Measurements from ENCODE around the gene PTOV1.

Gene PTOV1

DNA sequence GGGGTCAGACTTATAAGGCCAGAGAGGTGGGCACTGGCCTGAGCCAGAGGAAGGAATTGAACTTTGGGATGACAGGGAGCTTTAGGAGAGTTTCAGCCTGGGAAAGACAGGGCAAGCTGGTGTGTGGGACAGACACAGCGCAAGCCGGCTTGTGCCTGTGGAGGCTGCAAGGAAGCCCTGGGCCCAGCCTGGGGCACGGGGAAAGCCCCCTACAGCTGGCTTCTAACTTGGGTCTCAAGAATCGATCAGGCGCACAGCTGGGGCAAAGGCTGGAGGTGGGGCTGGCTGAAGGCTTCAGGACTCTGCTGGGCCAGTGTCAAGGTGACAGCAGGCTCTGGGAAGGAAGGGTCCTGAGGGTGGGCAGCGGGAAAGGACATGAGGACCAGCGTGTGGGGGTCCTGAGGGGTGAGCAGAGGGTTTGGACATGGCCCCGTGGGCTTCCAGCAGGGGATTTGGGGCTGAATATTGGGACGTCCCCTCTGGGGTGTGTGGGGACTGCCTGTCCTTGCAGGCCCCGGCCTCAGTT, 3.0 kb downstream of the PTOV1 start:
- Histone ChIP-seq H3K4me3 (ENCODE audit: low read length) (no peak overlapping the region), H2AFZ (ENCODE audit: low read depth, low read length) (no peak overlapping the region), H3K9me3 (ENCODE audit: low read length) (peaks cover 3% of the 10 kb centered on the region), H3K36me3 (ENCODE audit: insufficient read depth, low read length) (peaks cover 61% of the 10 kb centered on the region), H3K27me3 (ENCODE audit: insufficient read depth, low read length) (no peaks in the 10 kb centered on the region), H3K4me1 (ENCODE audit: insufficient read depth, low read length) (peaks cover 18% of the 10 kb centered on the region)

DNA sequence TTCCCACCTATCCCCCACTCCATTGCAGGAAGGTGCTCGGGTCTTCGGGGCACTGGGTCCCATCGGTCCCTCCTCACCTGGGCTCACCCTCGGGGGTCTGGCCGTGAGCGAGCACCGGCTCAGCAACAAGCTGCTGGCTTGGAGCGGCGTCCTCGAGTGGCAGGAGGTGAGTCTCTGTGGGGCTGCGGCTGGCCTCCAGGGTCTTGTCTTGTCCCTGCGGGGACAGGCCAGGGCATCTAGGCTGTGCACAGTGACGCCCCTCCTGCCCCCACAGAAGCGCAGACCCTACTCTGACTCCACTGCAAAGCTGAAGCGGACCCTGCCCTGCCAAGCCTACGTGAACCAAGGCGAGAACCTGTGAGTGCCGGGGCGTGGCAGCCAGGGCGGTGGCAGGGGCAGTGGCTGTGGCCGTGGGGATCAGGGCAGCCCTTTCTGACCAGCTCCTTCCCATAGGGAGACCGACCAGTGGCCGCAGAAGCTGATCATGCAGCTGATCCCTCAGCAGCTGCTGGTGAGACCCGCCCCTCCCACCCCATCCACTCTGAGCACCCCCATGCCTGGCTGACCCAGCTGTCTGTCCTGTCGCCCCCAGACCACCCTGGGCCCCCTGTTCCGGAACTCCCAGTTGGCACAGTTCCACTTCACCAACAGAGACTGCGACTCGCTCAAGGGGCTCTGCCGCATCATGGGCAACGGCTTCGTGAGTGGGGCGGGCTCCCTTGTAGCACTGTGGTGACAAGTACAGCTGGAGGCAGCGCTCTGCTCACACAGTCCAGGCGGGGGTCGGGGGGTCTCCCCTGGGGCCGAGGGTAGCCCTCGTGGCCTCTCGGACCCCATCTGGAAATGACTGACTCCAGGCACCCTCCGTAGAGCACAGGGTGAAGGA, 3.7 kb downstream of the PTOV1 start:
- Histone ChIP-seq H3K4me3 (ENCODE audit: low read length) (no peak overlapping the region), H3K27me3 (ENCODE audit: insufficient read depth, low read length) (no peaks in the 10 kb centered on the region), H3K4me1 (ENCODE audit: insufficient read depth, low read length) (peaks cover 18% of the 10 kb centered on the region), H2AFZ (ENCODE audit: low read depth, low read length) (no peak overlapping the region), H3K9me3 (ENCODE audit: low read length) (no peaks in the 10 kb centered on the region), H3K36me3 (ENCODE audit: insufficient read depth, low read length) (peaks cover 59% of the 10 kb centered on the region)

DNA sequence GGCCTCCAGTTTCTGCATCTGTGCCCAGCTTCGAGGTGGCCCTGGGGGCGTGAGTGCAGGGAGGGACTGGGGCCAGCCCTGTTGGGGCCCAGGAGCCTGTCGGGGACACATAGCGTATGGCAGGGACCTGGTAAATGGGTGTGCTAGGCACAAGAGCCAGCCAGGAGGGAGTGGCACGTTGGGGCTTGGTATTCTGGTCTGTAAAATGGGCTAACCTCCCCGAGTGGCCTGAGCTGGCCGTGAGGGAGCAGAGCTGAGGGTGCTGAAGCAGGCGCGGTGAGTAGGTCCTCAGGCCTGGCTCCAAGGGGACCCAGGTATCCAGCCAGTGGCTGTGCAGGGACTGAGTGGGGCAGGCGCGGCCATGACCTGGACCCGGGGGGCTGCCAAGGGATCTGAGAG, 4.3 kb downstream of the PTOV1 start:
- Histone ChIP-seq H3K27me3 (ENCODE audit: insufficient read depth, low read length) (no peaks in the 10 kb centered on the region), H3K4me1 (ENCODE audit: insufficient read depth, low read length) (peaks cover 14% of the 10 kb centered on the region), H3K4me3 (ENCODE audit: low read length) (no peak overlapping the region), H3K9me3 (ENCODE audit: low read length) (no peaks in the 10 kb centered on the region), H2AFZ (ENCODE audit: low read depth, low read length) (no peak overlapping the region), H3K36me3 (ENCODE audit: insufficient read depth, low read length) (peaks cover 66% of the 10 kb centered on the region)

DNA sequence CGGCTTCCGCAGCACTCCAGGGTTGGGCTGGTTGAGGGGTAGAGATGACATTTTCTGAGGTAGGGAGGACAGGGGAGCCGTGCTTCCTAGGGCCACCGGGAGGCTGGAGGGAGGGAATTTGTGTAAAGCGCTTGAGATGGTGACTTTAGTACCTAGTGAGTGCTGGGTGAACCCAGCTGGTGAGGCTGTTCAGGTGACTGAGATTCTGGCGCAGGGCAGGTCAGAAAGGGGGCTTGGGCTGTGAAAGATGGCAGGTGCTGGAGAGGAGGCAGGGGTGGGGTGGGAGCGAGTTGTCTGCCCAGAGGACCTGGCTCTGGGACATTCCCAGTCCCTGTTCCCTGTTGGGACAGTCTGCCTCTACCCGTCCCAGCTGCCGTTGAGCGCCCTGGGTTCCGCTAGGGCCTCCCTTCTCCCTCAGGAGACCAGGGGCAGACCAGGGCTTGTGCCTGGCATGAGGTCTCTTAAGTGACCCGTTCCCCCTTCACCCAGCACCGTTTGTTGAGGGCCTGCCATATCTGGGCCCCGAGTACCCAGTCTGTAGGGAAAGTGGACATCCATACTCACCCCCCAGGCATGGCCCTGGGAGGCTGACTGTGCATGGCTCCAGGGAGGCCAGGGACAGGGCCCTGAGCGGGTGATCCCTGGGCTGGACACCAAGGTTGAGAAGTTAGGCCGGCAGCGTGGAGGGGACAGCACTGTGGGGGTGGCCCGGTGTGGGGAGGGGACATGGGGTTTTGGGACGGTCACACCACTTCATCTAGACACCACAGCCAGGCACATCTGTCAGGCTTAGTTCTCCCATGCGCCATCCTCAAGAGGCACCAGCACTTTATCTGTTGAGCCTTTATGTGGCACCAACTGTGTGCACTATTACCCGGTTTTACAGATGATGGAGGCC, 5.0 kb downstream of the PTOV1 start:
- peaks cover 72% of the 10 kb centered on the region for H3K36me3 ChIP-seq (ENCODE audit: insufficient read depth, low read length)
- H3K4me3 ChIP-seq (ENCODE audit: low read length) = no peak overlapping the region

DNA sequence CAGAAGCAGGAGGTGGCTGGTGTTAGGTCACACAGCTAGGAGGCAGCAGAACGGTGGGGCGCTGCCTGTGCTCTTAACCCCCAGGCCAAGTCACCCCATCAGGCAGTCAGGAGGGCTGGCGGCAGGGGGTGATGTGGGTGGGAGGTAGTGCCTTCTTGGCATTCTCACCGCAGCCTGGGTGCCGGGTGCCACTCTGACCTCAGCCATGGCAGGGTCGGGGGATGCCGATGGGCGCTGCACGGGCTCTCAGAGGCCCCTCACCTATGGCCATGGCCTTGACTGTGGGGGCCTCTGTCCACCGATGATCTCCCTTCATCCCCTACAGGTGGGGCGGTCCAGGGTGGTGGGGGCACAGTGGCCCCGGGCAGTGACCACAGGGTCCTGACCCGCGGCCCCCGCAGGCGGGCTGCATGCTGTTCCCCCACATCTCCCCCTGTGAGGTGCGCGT, 5.6 kb downstream of the PTOV1 start:
- peaks cover 79% of the 10 kb centered on the region for H3K36me3 ChIP-seq (ENCODE audit: insufficient read depth, low read length)
- no peak overlapping the region for H3K4me3 ChIP-seq (ENCODE audit: low read length)
- no peaks in the 10 kb centered on the region for H3K9me3 ChIP-seq (ENCODE audit: low read length)
- H3K4me1 ChIP-seq (ENCODE audit: insufficient read depth, low read length) = peaks cover 13% of the 10 kb centered on the region
- H2AFZ ChIP-seq (ENCODE audit: low read depth, low read length) = no peak overlapping the region
- no peaks in the 10 kb centered on the region for H3K27me3 ChIP-seq (ENCODE audit: insufficient read depth, low read length)

More for the DNA sequence above, 5.0 kb downstream of the PTOV1 start:
- no peaks in the 10 kb centered on the region for H3K27me3 ChIP-seq (ENCODE audit: insufficient read depth, low read length)
- peaks cover 13% of the 10 kb centered on the region for H3K4me1 ChIP-seq (ENCODE audit: insufficient read depth, low read length)
- no peak overlapping the region for H2AFZ ChIP-seq (ENCODE audit: low read depth, low read length)
- H3K9me3 ChIP-seq (ENCODE audit: low read length) = no peaks in the 10 kb centered on the region

DNA sequence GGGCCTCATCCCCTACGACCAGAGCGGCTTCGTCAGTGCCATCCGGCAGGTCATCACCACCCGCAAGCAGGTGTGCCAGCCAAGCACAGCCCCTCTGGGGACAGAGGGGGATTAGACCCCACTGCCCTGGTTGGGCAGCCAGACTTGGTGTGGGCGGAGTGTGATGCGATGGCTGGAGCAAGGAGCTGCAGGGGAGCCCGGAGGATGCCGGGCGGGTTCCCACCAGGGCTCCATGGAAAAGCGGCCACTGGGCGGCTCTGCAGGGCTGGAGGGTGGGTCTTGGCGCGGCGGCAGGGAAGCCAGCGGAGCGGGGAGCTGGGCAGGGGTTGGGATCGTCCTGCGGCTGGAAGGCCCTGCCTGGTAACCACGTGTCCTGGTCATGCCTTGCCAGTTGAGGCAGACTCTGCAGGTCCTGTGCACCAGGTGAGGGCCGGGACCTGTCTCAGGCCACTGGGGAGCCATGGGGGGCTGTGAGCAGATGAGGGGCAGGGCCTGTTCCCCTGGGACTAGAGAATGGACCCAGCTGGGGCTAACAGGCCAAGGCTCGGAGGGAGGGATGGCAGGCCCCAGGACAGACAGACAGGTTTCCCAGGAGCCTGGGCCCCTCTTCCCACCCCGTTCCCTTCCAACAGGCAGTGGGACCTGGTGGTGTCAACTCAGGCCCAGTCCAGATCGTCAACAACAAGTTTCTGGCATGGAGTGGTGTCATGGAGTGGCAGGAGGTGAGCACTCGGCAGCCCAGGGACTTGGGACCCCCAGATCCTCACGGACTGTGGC, 6.3 kb downstream of the PTOV1 start:
- Histone ChIP-seq H3K4me1 (ENCODE audit: insufficient read depth, low read length) (peaks cover 9% of the 10 kb centered on the region), H3K36me3 (ENCODE audit: insufficient read depth, low read length) (peaks cover 83% of the 10 kb centered on the region), H3K4me3 (ENCODE audit: low read length) (no peak overlapping the region), H3K9me3 (ENCODE audit: low read length) (no peaks in the 10 kb centered on the region), H3K27me3 (ENCODE audit: insufficient read depth, low read length) (no peaks in the 10 kb centered on the region), H2AFZ (ENCODE audit: low read depth, low read length) (no peak overlapping the region)

DNA sequence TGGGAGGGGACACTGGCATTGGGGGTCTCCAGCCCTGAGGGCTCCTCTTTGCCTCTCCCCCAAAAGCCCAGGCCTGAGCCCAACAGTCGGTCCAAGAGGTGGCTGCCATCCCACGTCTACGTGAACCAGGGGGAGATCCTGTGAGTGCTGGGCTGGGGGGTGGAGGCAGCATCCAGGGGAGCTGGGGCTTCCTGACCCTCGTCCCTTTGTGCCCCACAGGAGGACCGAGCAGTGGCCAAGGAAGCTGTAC, 6.8 kb downstream of the PTOV1 start:
- Histone ChIP-seq H3K9me3 (ENCODE audit: low read length) (no peaks in the 10 kb centered on the region), H3K36me3 (ENCODE audit: insufficient read depth, low read length) (peaks cover 82% of the 10 kb centered on the region), H3K27me3 (ENCODE audit: insufficient read depth, low read length) (no peaks in the 10 kb centered on the region), H2AFZ (ENCODE audit: low read depth, low read length) (no peak overlapping the region), H3K4me1 (ENCODE audit: insufficient read depth, low read length) (peaks cover 4% of the 10 kb centered on the region), H3K4me3 (ENCODE audit: low read length) (no peak overlapping the region)

DNA sequence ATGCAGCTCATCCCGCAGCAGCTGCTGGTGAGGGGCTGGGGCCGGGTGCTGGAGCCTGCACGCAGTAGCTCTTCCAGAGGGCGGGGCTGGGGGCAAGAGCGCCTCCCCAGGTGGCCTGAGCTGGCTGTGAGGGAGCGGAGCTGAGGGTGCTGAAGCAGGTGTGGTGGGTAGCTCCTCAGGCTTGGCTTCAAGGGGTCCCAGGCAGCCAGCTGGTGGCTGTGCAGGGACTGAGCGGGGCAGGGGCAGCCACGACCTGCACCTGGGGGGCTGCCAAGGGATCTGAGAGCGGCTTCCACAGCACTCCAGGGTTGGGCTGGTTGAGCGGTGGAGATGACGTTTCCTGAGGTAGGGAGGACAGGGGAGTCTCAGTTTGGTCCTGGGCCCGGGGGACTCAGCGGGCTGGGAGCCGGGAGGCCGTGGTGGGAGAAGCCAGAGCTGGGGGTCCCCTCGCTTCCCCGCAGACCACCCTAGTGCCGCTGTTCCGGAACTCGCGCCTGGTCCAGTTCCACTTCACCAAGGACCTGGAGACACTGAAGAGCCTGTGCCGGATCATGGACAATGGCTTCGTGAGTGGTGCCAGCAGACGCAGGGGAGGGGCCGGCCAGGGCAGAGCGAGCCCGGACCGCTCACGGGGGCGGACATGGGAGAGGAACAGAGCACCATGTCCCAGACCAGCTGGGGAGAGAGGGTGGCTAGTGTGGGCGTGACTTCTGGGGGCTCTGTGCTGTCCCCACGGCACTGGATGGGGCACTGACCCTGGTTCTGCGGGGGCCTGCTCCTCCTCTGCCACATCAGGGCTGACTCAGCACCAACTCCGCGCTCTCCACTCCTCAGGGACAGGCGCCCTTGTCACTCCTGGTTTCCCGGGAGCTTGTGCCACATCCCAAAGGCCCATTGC, 7.4 kb downstream of the PTOV1 start:
- Histone ChIP-seq H3K27me3 (ENCODE audit: insufficient read depth, low read length) (no peaks in the 10 kb centered on the region), H3K9me3 (ENCODE audit: low read length) (no peaks in the 10 kb centered on the region), H2AFZ (ENCODE audit: low read depth, low read length) (no peak overlapping the region), H3K36me3 (ENCODE audit: insufficient read depth, low read length) (peaks cover 84% of the 10 kb centered on the region), H3K4me1 (ENCODE audit: insufficient read depth, low read length) (no peaks in the 10 kb centered on the region), H3K4me3 (ENCODE audit: low read length) (no peak overlapping the region)

DNA sequence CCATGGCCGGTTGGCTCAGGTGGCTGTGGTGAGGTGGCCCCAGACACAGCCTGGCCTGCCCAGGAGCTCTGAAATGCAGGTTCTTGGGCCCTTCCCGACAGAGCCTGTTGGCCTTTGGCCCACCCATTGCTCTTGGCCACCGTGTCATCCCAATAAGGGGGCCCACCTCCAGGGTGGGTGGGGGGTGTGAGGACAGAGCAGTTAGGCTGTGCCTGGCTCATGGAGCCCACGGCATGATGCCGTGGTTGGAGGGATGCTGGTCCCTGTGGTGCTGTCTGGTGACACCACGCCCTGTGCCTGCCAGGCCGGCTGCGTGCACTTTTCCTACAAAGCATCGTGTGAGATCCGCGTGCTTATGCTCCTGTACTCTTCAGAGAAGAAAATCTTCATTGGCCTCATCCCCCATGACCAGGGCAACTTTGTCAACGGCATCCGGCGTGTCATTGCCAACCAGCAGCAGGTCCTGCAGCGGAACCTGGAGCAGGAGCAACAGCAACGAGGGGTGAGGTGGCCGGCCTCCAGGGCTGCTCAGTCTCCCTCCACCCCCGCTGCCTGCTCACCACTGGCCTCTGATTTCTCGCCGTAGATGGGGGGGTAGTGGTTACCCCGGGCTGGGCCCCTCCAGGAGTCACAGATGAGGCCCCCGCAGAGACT, 8.8 kb downstream of the PTOV1 start:
- no peaks in the 10 kb centered on the region for H3K9me3 ChIP-seq (ENCODE audit: low read length)
- no peak overlapping the region for H3K4me3 ChIP-seq (ENCODE audit: low read length)
- H3K36me3 ChIP-seq (ENCODE audit: insufficient read depth, low read length) = peaks cover 88% of the 10 kb centered on the region
- no peaks in the 10 kb centered on the region for H3K27me3 ChIP-seq (ENCODE audit: insufficient read depth, low read length)
- H2AFZ ChIP-seq (ENCODE audit: low read depth, low read length) = no peak overlapping the region
- no peaks in the 10 kb centered on the region for H3K4me1 ChIP-seq (ENCODE audit: insufficient read depth, low read length)

DNA sequence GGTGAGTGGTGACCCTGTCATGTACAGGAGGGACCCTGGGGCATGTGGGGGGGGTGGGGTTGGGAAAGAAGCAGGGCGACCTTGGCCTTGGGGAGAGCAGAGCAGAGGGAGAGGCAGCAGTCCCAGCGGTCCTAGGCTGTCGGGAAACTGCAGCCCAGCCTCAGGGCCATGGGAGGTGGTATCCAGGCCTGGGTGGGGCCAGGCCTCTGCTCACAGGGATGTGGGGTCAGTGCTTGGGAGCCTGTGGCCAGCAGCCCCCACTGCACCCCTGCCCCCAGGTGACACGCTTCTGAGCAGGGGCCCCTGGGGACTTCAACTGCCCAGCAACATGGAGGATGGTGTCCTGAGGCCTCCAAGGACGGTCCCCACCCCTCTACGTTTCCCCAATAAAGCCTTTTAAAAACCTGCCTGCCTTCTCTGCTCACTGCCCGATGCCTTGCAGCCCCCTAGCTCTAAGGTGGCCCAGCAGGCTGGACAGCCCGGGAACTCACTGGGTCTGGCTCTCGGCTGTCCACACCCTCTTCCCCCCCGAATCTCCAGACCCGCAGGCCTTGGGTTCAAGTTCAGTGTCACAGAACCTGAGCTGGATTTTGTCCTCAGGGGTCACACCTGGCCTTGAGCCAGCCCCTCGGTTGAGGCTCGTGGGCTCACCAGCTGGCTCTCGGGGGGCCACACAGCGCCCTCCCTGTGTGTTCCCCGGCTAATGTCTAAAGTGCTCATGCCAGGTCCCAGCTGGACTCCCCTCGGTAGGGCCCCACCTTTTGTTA, 9.6 kb downstream of the PTOV1 start:
- H3K9me3 ChIP-seq (ENCODE audit: low read length) = no peaks in the 10 kb centered on the region
- no peaks in the 10 kb centered on the region for H3K27me3 ChIP-seq (ENCODE audit: insufficient read depth, low read length)
- H3K36me3 ChIP-seq (ENCODE audit: insufficient read depth, low read length) = peaks cover 84% of the 10 kb centered on the region

DNA sequence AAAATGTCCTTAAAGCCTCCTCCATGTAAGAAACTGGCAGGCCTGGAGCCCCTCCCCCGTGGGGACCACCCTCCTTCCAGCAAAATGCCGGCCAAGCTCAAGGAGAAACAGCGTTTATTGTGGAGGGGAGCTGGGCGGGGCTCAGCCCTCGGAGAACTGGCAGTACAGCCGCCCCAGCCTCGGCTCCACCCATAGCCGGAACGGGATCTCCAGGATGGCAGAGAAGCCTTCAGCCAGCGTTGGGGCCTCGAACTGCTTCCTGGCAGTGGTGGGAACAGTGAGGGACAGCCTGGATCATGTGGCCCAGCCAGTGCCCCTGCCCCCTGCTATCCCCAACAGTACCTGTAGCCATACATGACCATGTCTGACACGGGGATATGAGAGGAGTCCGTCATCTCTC, 10.1 kb downstream of the PTOV1 start:
- H3K27me3 ChIP-seq (ENCODE audit: insufficient read depth, low read length) = no peaks in the 10 kb centered on the region
- H3K36me3 ChIP-seq (ENCODE audit: insufficient read depth, low read length) = peaks cover 78% of the 10 kb centered on the region
- H3K4me3 ChIP-seq (ENCODE audit: low read length) = no peak overlapping the region
- H2AFZ ChIP-seq (ENCODE audit: low read depth, low read length) = no peak overlapping the region
- peaks cover 7% of the 10 kb centered on the region for H3K4me1 ChIP-seq (ENCODE audit: insufficient read depth, low read length)
- no peaks in the 10 kb centered on the region for H3K9me3 ChIP-seq (ENCODE audit: low read length)

More for the DNA sequence above, 9.6 kb downstream of the PTOV1 start:
- Histone ChIP-seq H2AFZ (ENCODE audit: low read depth, low read length) (no peak overlapping the region), H3K4me3 (ENCODE audit: low read length) (no peak overlapping the region), H3K4me1 (ENCODE audit: insufficient read depth, low read length) (peaks cover 2% of the 10 kb centered on the region)

Data from neuron (in vitro differentiated cells).